C4-2B (cell line): ENCODE measurements around the gene SERHL2.
"Not testable (repeated sequence)": the region's sequence is repeated elsewhere in the genome, so short reads cannot be mapped to it uniquely, and the experiment has no call there.

Experiments used
- H3K27ac ChIP-seq: fragments of 450-650 bp; 2 replicates; pipeline ENCODE4 v1.5.1; 2017
- CTCF ChIP-seq: fragments of 450-650 bp; conservative IDR thresholded peaks from 2 replicates; pipeline ENCODE4 v1.5.1; 2017; ENCODE audit warnings: mild to moderate bottlenecking
- ZFX ChIP-seq: fragments of 450-650 bp; IDR thresholded peaks from 2 replicates; pipeline ENCODE4 v1.6.1; 2017

SERHL2 gene

GRCh38 chr22:42602470-42602869, 48.7 kb downstream of the SERHL2 start:
- TF ChIP-seq ZFX (no peak), CTCF (no peak)
- peak overlapping the region; percentile 21 for H3K27ac ChIP-seq

GRCh38 chr22:42603427-42603826, 49.7 kb downstream of the SERHL2 start:
- H3K27ac ChIP-seq: no peak overlapping the region
- TF ChIP-seq CTCF (no peak), ZFX (no peak)

DNA sequence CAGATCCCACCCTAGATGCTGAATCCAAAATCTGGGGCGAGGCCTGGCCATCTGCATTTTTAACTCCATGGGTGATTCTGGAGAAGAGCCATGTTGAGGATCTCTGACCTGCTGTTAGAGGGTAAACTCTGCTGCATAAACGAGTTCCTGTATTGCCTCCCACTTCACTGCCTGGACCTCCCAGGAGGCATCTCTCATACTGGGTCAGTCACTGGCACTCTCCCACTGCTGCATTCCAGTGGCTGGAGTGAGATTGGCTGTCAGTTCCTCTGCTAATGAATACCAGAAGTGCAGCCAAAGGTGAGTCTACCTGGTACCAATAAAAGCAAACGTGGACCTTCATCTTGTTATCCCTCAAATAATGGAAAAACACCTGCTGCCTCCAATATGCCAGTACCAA, 50.6 kb downstream of the SERHL2 start:
- TF ChIP-seq CTCF (no peak), ZFX (no peak)
- no peak overlapping the region for H3K27ac ChIP-seq

DNA sequence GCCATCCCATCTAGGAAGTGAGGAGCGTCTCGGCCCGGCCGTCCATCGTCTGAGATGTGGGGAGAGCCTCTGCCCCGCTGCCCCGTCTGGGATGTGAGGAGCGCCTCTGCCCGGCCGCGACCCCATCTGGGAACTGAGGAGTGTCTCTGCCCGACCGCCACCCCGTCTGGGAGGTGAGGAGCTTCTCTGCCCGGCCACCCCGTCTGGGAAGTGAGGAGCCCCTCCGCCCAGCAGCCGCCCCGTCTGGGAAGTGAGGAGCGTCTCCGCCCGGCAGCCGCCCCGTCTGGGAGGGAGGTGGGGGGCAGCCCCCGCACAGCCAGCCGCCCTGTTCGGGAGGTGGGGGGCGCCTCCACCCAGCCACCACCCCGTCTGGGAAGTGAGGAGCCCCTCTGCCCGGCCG, 53.9 kb downstream of the SERHL2 start:
- H3K27ac ChIP-seq: not testable (repeated sequence)

DNA sequence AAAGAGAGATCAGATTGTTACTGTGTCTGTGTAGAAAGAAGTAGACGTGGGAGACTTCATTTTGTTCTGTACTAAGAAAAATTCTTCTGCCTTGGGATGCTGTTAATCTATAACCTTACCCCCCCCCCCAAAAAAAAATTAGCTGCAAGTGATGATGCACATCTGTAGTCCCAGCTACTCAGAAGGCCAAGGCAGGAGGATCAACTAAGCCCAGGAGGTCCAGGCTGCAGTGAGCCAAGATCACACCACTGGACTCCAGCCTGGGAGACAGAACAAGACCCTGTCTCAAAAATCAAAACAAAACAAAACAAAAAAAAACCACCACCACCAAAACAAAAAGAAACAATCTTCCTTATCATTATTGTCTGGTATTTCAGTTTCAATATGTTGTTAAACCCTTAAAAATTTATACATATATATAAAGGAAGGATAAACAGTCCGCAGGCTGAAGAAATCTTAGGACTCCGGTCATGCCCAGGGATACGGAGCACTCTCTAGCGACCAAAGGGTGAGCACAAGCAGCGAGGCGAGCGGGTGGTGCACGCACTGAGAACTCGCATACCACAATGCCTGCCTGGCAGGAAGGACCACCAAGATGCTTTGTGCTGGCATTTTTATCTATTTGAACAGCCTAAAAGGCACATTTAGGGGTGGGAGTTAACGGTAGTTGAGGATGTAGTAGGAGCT, 54.5 kb downstream of the SERHL2 start:
- H3K27ac ChIP-seq: no peak overlapping the region
- no peak for TF ChIP-seq ZFX
- TF ChIP-seq CTCF: no peak

DNA sequence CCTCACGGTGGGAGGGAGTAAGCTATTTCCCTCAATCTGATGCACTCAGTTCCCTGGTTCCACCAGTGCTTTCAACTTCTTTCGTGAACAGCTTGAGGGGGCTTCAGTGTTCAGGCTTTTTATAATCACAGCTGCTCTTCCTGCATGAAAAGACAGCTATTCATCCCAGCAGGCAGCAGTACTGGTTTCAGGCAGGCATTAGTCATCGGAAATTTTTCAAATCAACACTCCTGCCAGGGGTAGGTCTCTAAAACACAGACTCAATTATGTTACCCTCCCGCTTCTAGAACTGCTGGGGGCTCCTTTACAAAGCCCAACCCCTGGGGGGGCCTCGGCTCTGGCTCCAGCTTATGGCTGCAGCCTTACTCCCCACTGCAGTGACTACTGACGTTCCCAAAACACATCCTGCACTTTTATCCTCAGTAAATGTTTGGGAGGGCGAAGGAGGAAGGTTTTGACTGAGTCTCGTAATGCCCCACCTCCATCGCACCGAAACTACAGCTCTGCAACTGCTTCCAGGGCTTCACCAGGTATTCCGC, 55.1 kb downstream of the SERHL2 start:
- TF ChIP-seq ZFX: no peak
- H3K27ac ChIP-seq: no peak overlapping the region

GRCh38 chr22:42610186-42610585, 56.4 kb downstream of the SERHL2 start:
- TF ChIP-seq CTCF: no peak
- TF ChIP-seq ZFX: no peak
- no peak overlapping the region for H3K27ac ChIP-seq

DNA sequence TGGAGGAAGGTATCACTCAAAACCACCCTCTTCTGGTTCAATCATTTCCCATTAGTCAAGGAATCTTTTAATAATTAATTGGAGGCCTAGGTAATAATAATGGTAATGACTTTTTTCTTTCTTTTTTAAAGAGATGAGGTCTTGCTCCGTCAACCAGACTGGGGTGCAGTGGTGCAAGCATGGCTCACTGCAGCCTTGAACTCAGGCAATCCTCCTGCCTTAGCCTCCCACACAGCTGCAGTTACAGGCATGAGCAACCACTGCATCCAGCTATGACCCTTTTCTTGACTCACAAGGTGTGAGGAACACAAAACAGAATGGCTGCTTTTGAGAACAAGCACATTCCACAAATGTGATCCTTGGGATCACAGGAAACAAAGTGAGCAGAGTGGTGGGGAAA, 57.3 kb downstream of the SERHL2 start:
- TF ChIP-seq CTCF: no peak
- TF ChIP-seq ZFX: no peak
- H3K27ac ChIP-seq: no peak overlapping the region
